ENCODE data around the gene CCDC188. TPM values are rescaled to one million over a fixed set of nuclear protein-coding genes. Genes with fewer than 3 reads are reported as not detected.

CCDC188 gene
- total and polyA plus RNA-seq, 9 of the 15 experiments (the other 6 are each of a cell fraction or from before 2014, with no cell fraction given): not detected

DNA sequence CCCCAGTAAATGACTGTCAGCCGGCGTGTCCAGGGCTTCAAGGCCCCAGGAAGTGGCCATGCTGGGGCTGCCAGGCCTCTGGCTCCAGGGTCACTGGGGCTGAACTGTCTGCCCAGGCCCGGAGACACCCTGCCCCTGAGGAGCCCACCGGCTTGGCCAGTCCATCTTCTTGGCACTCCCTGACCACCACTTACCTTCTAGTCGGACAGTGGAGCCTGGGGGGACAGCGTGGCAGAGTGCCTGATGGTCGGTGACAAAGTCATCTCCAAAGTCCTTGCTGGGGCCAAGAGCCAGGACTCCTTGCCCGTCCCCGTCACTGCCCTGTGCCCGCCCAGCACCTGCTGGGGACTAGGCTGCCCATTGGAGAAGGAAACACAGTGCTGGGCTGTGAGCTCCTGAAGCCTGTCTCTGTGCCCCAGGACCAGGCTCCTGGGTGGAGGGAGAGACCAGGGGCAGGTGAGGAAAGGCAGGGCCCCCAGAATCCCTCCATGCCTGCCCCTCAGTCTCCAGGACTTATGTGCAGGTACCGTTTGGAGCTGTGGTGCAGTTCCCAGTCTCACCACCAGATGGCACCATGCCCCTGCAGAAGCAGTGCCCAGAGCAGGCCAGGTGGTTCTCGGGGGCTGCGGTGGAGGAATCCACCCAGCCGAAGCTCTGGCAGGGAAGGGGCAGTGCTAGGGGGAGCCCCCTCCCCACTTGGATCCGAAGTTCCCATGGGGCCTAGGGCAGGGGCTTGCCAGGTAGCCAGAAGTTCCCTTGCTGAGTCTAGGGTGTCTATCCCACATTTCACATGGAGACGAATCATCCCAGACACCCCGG is 6.0 kb upstream of the CCDC188 start (continued):
- TF ChIP-seq FOXM1 (IDR thresholded peaks at IDR 0.05; ENCODE audit: low read depth) (no peak), FOXM1 (CRISPR knock-in tag; IDR thresholded peaks at IDR 0.05; ENCODE audit: low read depth) (no peak; the same call in 1 of the 2 replicates), NCOA2 (IDR thresholded peaks at IDR 0.05; ENCODE audit: partially characterized antibody in 2 of 2) (no peak), YY1 (IDR thresholded peaks at IDR 0.05; ENCODE audit: borderline replicate concordance in 1 of 3, control insufficient read depth in 1 of 3, extremely low read depth in 1 of 3, insufficient read depth in 3 of 3, insufficient read length in 1 of 3, insufficient replicate concordance in 2 of 3, low read depth in 1 of 3, low read length in 2 of 3) (peak in 1 of 3 experiments; percentile 21), TSC22D4 (tag; IDR thresholded peaks at IDR 0.05) (no peak), ESRRA (IDR thresholded peaks at IDR 0.05; ENCODE audit: borderline replicate concordance, low read depth) (peak; percentile 84), HSF4 (CRISPR knock-in tag; IDR thresholded peaks at IDR 0.05; ENCODE audit: borderline replicate concordance) (0 out of 2 replicates have a peak, but pooled peaks have one; percentile 53)
- TF ChIP-seq, protein P1, sequence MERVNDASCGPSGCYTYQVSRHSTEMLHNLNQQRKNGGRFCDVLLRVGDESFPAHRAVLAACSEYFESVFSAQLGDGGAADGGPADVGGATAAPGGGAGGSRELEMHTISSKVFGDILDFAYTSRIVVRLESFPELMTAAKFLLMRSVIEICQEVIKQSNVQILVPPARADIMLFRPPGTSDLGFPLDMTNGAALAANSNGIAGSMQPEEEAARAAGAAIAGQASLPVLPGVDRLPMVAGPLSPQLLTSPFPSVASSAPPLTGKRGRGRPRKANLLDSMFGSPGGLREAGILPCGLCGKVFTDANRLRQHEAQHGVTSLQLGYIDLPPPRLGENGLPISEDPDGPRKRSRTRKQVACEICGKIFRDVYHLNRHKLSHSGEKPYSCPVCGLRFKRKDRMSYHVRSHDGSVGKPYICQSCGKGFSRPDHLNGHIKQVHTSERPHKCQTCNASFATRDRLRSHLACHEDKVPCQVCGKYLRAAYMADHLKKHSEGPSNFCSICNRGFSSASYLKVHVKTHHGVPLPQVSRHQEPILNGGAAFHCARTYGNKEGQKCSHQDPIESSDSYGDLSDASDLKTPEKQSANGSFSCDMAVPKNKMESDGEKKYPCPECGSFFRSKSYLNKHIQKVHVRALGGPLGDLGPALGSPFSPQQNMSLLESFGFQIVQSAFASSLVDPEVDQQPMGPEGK (CRISPR knock-in tag; IDR thresholded peaks at IDR 0.05; ENCODE audit: borderline replicate concordance): no peak
